SK-N-SH (cell line): ENCODE results near the gene WTAP. TPM values are rescaled to one million over a fixed set of nuclear protein-coding genes. Genes with fewer than 3 reads are reported as not detected.
"Not testable (repeated sequence)": the region's sequence is repeated elsewhere in the genome, so short reads cannot be mapped to it uniquely, and the experiment has no call there.

Experiments used
- CTCF ChIA-PET: fragments of 300-600, 350-600 bp; formaldehyde crosslinking; extraction: SDS; loops from one replicate; lab custom pipeline; 2021; lab: Yijun Ruan, JAX
- POLR2A ChIA-PET: fragments of 350-600 bp; sonication (Branson Sonifier 250); formaldehyde crosslinking; extraction: SDS; loops from one replicate; lab custom pipeline; 2020; ENCODE audit warnings: antibody characterized with exemption, inconsistent platforms; lab: Yijun Ruan, JAX
- DNase-seq: peaks from one replicate; pipeline ENCODE4 v3.0.0; 2012
- H2AFZ ChIP-seq: fragments of 200-600 bp; sonication (generic); 2 replicates; pipeline ENCODE4 v1.8.1; 2016; ENCODE audit warnings: antibody characterized with exemption, mild to moderate bottlenecking, low read depth
- H3F3A ChIP-seq: fragments of 200-600 bp; sonication (generic); replicated peaks from 2 replicates; pipeline ENCODE3; 2016; ENCODE audit warnings: antibody characterized with exemption, mild to moderate bottlenecking; ENCODE audit not compliant: insufficient read depth
- H3K27ac ChIP-seq, 2 experiments: fragments of 200-500 bp in 1 of 2; fragments of 200-600 bp in 1 of 2; sonication (Bioruptor generic) in 1 of 2; sonication (generic), shearing (Covaris generic) in 1 of 2; 2 replicates each; pipeline versions ENCODE4 v1.5.1 to v1.6.1; 2014 to 2016; ENCODE audit warnings: low read depth in 2 of 2, inconsistent platforms in 1 of 2, low read length in 1 of 2, mild to moderate bottlenecking in 1 of 2, mixed read lengths in 1 of 2
- H3K27me3 ChIP-seq: fragments of 200-600 bp; sonication (generic), shearing (Covaris generic); 2 replicates; pipeline ENCODE4 v1.6.1; 2016; ENCODE audit warnings: mixed run types; ENCODE audit not compliant: insufficient read depth
- H3K36me3 ChIP-seq, 2 experiments: fragments of 200-500 bp in 1 of 2; fragments of 200-600 bp in 1 of 2; sonication (Bioruptor generic) in 1 of 2; sonication (generic) in 1 of 2; replicated peaks in 1 of 2; 2 replicates each; pipeline versions ENCODE3 to v1.5.1; 2014 to 2016; ENCODE audit warnings: low read length in 1 of 2, mild to moderate bottlenecking in 1 of 2; ENCODE audit not compliant: insufficient read depth in 2 of 2, control insufficient read depth in 1 of 2
- H3K4me1 ChIP-seq, 2 experiments: fragments of 200-500 bp in 1 of 2; fragments of 200-600 bp in 1 of 2; sonication (Bioruptor generic) in 1 of 2; sonication (generic), shearing (Covaris generic) in 1 of 2; 2 replicates each; pipeline versions ENCODE4 v1.5.1 to v1.6.1; 2014 to 2016; ENCODE audit warnings: low read depth in 1 of 2, low read length in 1 of 2, mixed run types in 1 of 2; ENCODE audit not compliant: insufficient read depth in 2 of 2, control insufficient read depth in 1 of 2
- H3K4me2 ChIP-seq: fragments of 200-600 bp; sonication (generic), shearing (Covaris generic); 2 replicates; pipeline ENCODE4 v1.6.1; 2017; ENCODE audit warnings: mixed run types
- H3K4me3 ChIP-seq, 2 experiments: fragments of 200-500 bp in 1 of 2; fragments of 200-600 bp in 1 of 2; sonication (Bioruptor generic) in 1 of 2; sonication (generic), shearing (Covaris generic) in 1 of 2; 2 replicates each; pipeline versions ENCODE4 v1.5.1 to v1.8.1; 2014 to 2016; ENCODE audit warnings: low read depth in 2 of 2, inconsistent platforms in 1 of 2, low read length in 1 of 2, mild to moderate bottlenecking in 1 of 2, mixed read lengths in 1 of 2, moderate library complexity in 1 of 2
- H3K79me2 ChIP-seq: fragments of 200-600 bp; sonication (generic); 2 replicates; pipeline ENCODE4 v1.8.1; 2017; ENCODE audit warnings: mild to moderate bottlenecking; ENCODE audit not compliant: insufficient read depth
- H3K9ac ChIP-seq: fragments of 200-600 bp; sonication (generic); 2 replicates; pipeline ENCODE4 v1.6.1; 2017; ENCODE audit warnings: mixed run types
- H3K9me2 ChIP-seq: fragments of 200-600 bp; sonication (generic); 2 replicates; pipeline ENCODE4 v1.6.1; 2017; ENCODE audit warnings: mixed run types
- H3K9me3 ChIP-seq: fragments of 200-600 bp; sonication (generic); 2 replicates; pipeline ENCODE4 v1.6.1; 2017; ENCODE audit warnings: mixed run types, mild to moderate bottlenecking, moderate library complexity
- H4K20me1 ChIP-seq: fragments of 200-600 bp; sonication (generic); 2 replicates; pipeline ENCODE4 v1.6.1; 2017; ENCODE audit warnings: mild to moderate bottlenecking, mixed run types; ENCODE audit not compliant: insufficient read depth
- GABPA ChIP-seq: IDR thresholded peaks from 2 replicates; pipeline ENCODE4 v1.4.0; 2012; ENCODE audit warnings: low read depth, mild to moderate bottlenecking
- GATA2 ChIP-seq: sonication (generic); formaldehyde crosslinking; IDR thresholded peaks from 2 replicates; pipeline ENCODE4 v1.5.0; 2020; ENCODE audit warnings: mild to moderate bottlenecking, missing genetic modification reagents
- MXI1 ChIP-seq: IDR thresholded peaks from 2 replicates; pipeline ENCODE4 v1.6.1; 2012; ENCODE audit warnings: mild to moderate bottlenecking, low read depth, low read length, improper control_type of control experiment
- POLR2AphosphoS5 ChIP-seq: IDR thresholded peaks from 2 replicates; pipeline ENCODE4 v1.6.1; 2012; ENCODE audit warnings: low read depth, low read length
- RAD21 ChIP-seq: IDR thresholded peaks from 2 replicates; pipeline ENCODE4 v1.6.1; 2012; ENCODE audit warnings: mild to moderate bottlenecking, low read length
- RCOR1 ChIP-seq: fragments of 150-350 bp; IDR thresholded peaks from 2 replicates; pipeline ENCODE4 v1.6.1; 2017; ENCODE audit warnings: antibody characterized with exemption, low read length
- REST ChIP-seq: IDR thresholded peaks from 2 replicates; pipeline ENCODE4 v1.6.1; 2012; ENCODE audit warnings: mild to moderate bottlenecking, low read depth, low read length, moderate library complexity
- TAF1 ChIP-seq: IDR thresholded peaks from 2 replicates; pipeline ENCODE4 v1.6.1; 2012; ENCODE audit warnings: low read depth, mild to moderate bottlenecking, low read length, moderate library complexity, borderline replicate concordance
- YY1 ChIP-seq: IDR thresholded peaks from 2 replicates; pipeline ENCODE4 v1.4.0; 2012; ENCODE audit warnings: low read depth, mild to moderate bottlenecking
- WGBS: methylation state at CpG from one replicate; pipeline ENCODE4 v1.1.6; 2017; ENCODE audit warnings: low lambda C conversion rate; 5-methylcytosine and 5-hydroxymethylcytosine counted together
- polyA plus RNA-seq, 3 experiments: library from polyadenylated mRNA; depleted of rRNA; stranded (reverse); fragments of >200 nt; gene quantifications; 2 replicates each; pipeline ENCODE4 v1.2.3, GENCODE V29; 2012

Gene WTAP
- polyA plus RNA-seq, 1 of the 3 experiments (the other 2 are of a cell fraction) = 12.8 TPM

- Histone ChIP-seq H3K9me2 (no peaks in the 10 kb centered on the region), H3K4me2 (no peak overlapping the region), H3K79me2 (peaks cover 84% of the 10 kb centered on the region), H2AFZ (no peak overlapping the region), H3K9ac (no peak overlapping the region), H4K20me1 (peaks cover 19% of the 10 kb centered on the region)
- POLR2A ChIA-PET = no interaction called here
- DNase-seq = no peak
- TF ChIP-seq MXI1 = no peak
- TF ChIP-seq REST = no peak
- no peak for TF ChIP-seq POLR2AphosphoS5
- no peak for TF ChIP-seq GATA2 (CRISPR knock-in tag)
- no peak for TF ChIP-seq RAD21
- TF ChIP-seq, all 33 proteins: peak for 0
- Histone ChIP-seq H3K27me3 (no peaks in the 10 kb centered on the region), H3K4me3 (no peak overlapping the region), H3K36me3 (peaks cover 0 to 8% of the 10 kb centered on the region in 2 experiments), H3K4me1 (peaks cover 0 to 7% of the 10 kb centered on the region in 2 experiments; a peak in 2 of 4 replicates), H3K27ac (no peak overlapping the region), H3K9me3 (no peaks in the 10 kb centered on the region), H3F3A (no peaks in the 10 kb centered on the region)
- 98% methylated on average over 4 of the region's 4 CpGs for WGBS
- CTCF ChIA-PET = no interaction called here
Measured at GRCh38 chr6:159724778-159725177, 2.5 kb upstream of the WTAP start.

- H3K9me2 ChIP-seq, H3K9ac ChIP-seq, H3K4me3 ChIP-seq, CTCF ChIA-PET, DNase-seq, H3K27ac ChIP-seq, POLR2A ChIA-PET, H3K4me2 ChIP-seq, H3K4me1 ChIP-seq, H3K36me3 ChIP-seq, H3K9me3 ChIP-seq, H3F3A ChIP-seq, H3K27me3 ChIP-seq, H2AFZ ChIP-seq: not testable (repeated sequence)
- H4K20me1 ChIP-seq = peaks cover 23% of the 10 kb centered on the region
- 100% methylated on average over 3 of the region's 3 CpGs for WGBS
- peaks cover 87% of the 10 kb centered on the region for H3K79me2 ChIP-seq
Measured at GRCh38 chr6:159725208-159725607, 2.1 kb upstream of the WTAP start.

- Histone ChIP-seq H4K20me1 (peaks cover 35% of the 10 kb centered on the region), H3F3A (no peaks in the 10 kb centered on the region), H3K27me3 (no peaks in the 10 kb centered on the region), H3K36me3 (peaks cover 0 to 8% of the 10 kb centered on the region in 2 experiments), H3K4me2 (peak overlapping the region; percentile 89), H3K9me2 (no peaks in the 10 kb centered on the region), H3K9me3 (no peaks in the 10 kb centered on the region), H3K4me1 (peaks cover 4 to 9% of the 10 kb centered on the region in 2 experiments; a peak in 3 of 4 replicates), H3K79me2 (peaks cover 93% of the 10 kb centered on the region), H2AFZ (peak overlapping the region; percentile 87), H3K9ac (peak overlapping the region; percentile 97), H3K4me3 (peak overlapping the region; percentile 74 to 82), H3K27ac (peak overlapping the region; percentile 97 to 99)
- WGBS = 2% methylated on average over 16 of the region's 30 CpGs
- DNase-seq = no peak
- ChIA-PET POLR2A (interaction anchor here (1.0 to 3.4 kb wide), 7 partner anchors 9 to 242 kb away, joined by 3 to 25 read pairs (median 5); partner anchors contain the start of genes ACAT2, MRPL18, SOD2 and TCP1), CTCF (interaction anchor here (0.6 to 3.6 kb wide), 7 partner anchors 8 to 831 kb away, joined by 3 to 21 read pairs (median 3); no protein-coding TSS in a partner anchor)
- no peak for TF ChIP-seq RCOR1
- no peak for TF ChIP-seq GABPA
- TF ChIP-seq TAF1 = no peak
- TF ChIP-seq MXI1 = no peak; the same call in 1 of the 2 replicates
- TF ChIP-seq YY1 = no peak
Measured at GRCh38 chr6:159726255-159726917, 920 bp upstream of the WTAP start.
